WTC11 (cell line): ENCODE data around the gene SCD5. TPM values are rescaled to one million over a fixed set of nuclear protein-coding genes. Genes with fewer than 3 reads are reported as not detected.

ENCODE experiments used
- ATAC-seq: fragments of 200-7000 bp; cut with Tn5 transposase; 2 replicates; pipeline ENCODE4 v1.10.0; 2021; ENCODE audit warnings: mild to moderate bottlenecking, moderate library complexity
- CTCF ChIA-PET: fragments of 300-600 bp; sonication (Branson Sonifier 250); formaldehyde crosslinking; loops from one replicate; lab custom pipeline; 2021; ENCODE audit warnings: antibody characterized with exemption; lab: Charles Lee
- POLR2A ChIA-PET: fragments of 350-600 bp; sonication (Branson Sonifier 250); formaldehyde crosslinking; loops from one replicate; lab custom pipeline; 2021; ENCODE audit warnings: antibody characterized with exemption; lab: Charles Lee
- DNase-seq: peaks from one replicate; pipeline ENCODE4 v3.0.0; 2021; ENCODE audit warnings: low spot score
- H3K27ac Mint-ChIP-seq: 2 replicates; pipeline ENCODE4 v1.8.0; 2021; ENCODE audit warnings: mixed read lengths
- H3K27me3 Mint-ChIP-seq: 2 replicates; pipeline ENCODE4 v1.8.0; 2021; ENCODE audit warnings: low read depth, mild to moderate bottlenecking, moderate library complexity, mixed read lengths
- H3K36me3 Mint-ChIP-seq: 2 replicates; pipeline ENCODE4 v1.8.0; 2021; ENCODE audit warnings: mixed read lengths
- H3K4me1 Mint-ChIP-seq: 2 replicates; pipeline ENCODE4 v1.8.0; 2022; ENCODE audit warnings: mixed read lengths
- H3K4me3 Mint-ChIP-seq: 2 replicates; pipeline ENCODE4 v1.8.0; 2021; ENCODE audit warnings: mild to moderate bottlenecking, moderate library complexity, mixed read lengths
- H3K9me3 Mint-ChIP-seq: 2 replicates; pipeline ENCODE4 v1.8.0; 2021; ENCODE audit warnings: mixed read lengths
- ARID4B ChIP-seq: sonication (generic); formaldehyde crosslinking; IDR thresholded peaks from 2 replicates; pipeline ENCODE4 v1.8.0; 2023; ENCODE audit warnings: missing genetic modification reagents, mild to moderate bottlenecking, borderline replicate concordance
- CBFB ChIP-seq: sonication (generic); formaldehyde crosslinking; IDR thresholded peaks from 2 replicates; pipeline ENCODE4 v1.8.1; 2022; ENCODE audit warnings: mild to moderate bottlenecking, low read depth, missing genetic modification reagents
- CREB1 ChIP-seq: sonication (generic); formaldehyde crosslinking; IDR thresholded peaks from 2 replicates; pipeline ENCODE4 v1.8.0; 2023; ENCODE audit warnings: mild to moderate bottlenecking, missing genetic modification reagents
- CREM ChIP-seq: sonication (generic); formaldehyde crosslinking; IDR thresholded peaks from 2 replicates; pipeline ENCODE4 v1.8.1; 2022; ENCODE audit warnings: mild to moderate bottlenecking, missing genetic modification reagents, moderate library complexity
- FOXJ3 ChIP-seq: sonication (generic); formaldehyde crosslinking; IDR thresholded peaks from 2 replicates; pipeline ENCODE4 v1.9.0; 2021; ENCODE audit warnings: missing genetic modification reagents, mild to moderate bottlenecking, borderline replicate concordance
- GRHL2 ChIP-seq: fragments of 250-450 bp; sonication (Bioruptor Pico); IDR thresholded peaks from 2 replicates; pipeline ENCODE4 v1.8.0; 2022; ENCODE audit warnings: mild to moderate bottlenecking, moderate library complexity; ENCODE audit not compliant: insufficient replicate concordance, severe bottlenecking
- IRF1 ChIP-seq: sonication (generic); formaldehyde crosslinking; IDR thresholded peaks from 2 replicates; pipeline ENCODE4 v1.8.0; 2023; ENCODE audit warnings: missing genetic modification reagents
- PRRX2 ChIP-seq: fragments of 250-450 bp; sonication (Bioruptor Pico); IDR thresholded peaks from 2 replicates; pipeline ENCODE4 v1.8.0; 2021; ENCODE audit warnings: mild to moderate bottlenecking
- RELA ChIP-seq: sonication (generic); formaldehyde crosslinking; IDR thresholded peaks from 2 replicates; pipeline ENCODE4 v1.8.1; 2022; ENCODE audit warnings: missing genetic modification reagents, mild to moderate bottlenecking, borderline replicate concordance
- RORB ChIP-seq: fragments of 250-450 bp; sonication (Bioruptor Pico); IDR thresholded peaks from 2 replicates; pipeline ENCODE4 v1.9.0; 2021; ENCODE audit warnings: mild to moderate bottlenecking
- ZNF219 ChIP-seq: sonication (generic); formaldehyde crosslinking; IDR thresholded peaks from 2 replicates; pipeline ENCODE4 v1.8.0; 2023; ENCODE audit warnings: missing genetic modification reagents, mild to moderate bottlenecking, borderline replicate concordance
- ZNF671 ChIP-seq: fragments of 250-450 bp; sonication (Bioruptor Pico); IDR thresholded peaks from 2 replicates; pipeline ENCODE4 v1.8.0; 2021; ENCODE audit warnings: mild to moderate bottlenecking
- total RNA-seq: library from RNA; stranded (reverse); gene quantifications from 3 replicates; pipeline ENCODE4 v1.2.3, GENCODE V29; 2021
- TF ChIP-seq, protein P1 (sequence below): fragments of 250-450 bp; sonication (Bioruptor Pico); IDR thresholded peaks from 2 replicates; pipeline ENCODE4 v1.8.0; 2021; ENCODE audit warnings: mild to moderate bottlenecking
- TF ChIP-seq, protein P2 (sequence below): fragments of 200-600 bp; IDR thresholded peaks from 2 replicates; pipeline ENCODE4 v1.8.0; 2022; ENCODE audit warnings: antibody characterized with exemption
- TF ChIP-seq, protein P3 (sequence below): sonication (generic); formaldehyde crosslinking; IDR thresholded peaks from 2 replicates; pipeline ENCODE4 v1.8.1; 2023; ENCODE audit warnings: mild to moderate bottlenecking, missing genetic modification reagents
- TF ChIP-seq, protein P4 (sequence below): sonication (generic); formaldehyde crosslinking; IDR thresholded peaks from 2 replicates; pipeline ENCODE4 v1.8.1; 2023; ENCODE audit warnings: mild to moderate bottlenecking, moderate library complexity, missing genetic modification reagents

SCD5 gene
- total RNA-seq, 1 experiment from 2014 or later: 6.3 TPM

DNA sequence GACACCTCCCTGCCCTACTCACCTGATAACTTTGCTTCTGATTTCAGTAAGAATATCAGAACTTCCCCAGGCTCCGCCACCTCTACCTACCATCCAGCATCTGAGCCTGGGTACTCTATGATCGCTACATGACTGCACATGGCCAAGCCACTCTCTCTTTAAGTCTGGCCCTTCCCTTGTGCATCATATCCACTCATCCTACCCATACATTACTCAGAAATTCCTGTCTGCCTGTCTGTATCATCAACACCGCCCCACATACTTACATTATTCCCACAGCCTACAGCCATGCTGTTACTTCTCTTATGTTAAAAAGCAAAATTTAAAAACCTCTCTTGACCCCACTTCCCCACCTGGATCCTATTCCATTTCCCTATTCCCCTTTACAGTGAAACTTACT lies 84.7 kb downstream of the SCD5 start:
- no peak for DNase-seq
- no peaks in the 10 kb centered on the region for H3K27me3 Mint-ChIP-seq
- no peak for ATAC-seq
- no peak overlapping the region for H3K4me3 Mint-ChIP-seq
- H3K9me3 Mint-ChIP-seq: no peaks in the 10 kb centered on the region
- ChIA-PET POLR2A (no interaction called here), CTCF (no interaction called here)
- H3K27ac Mint-ChIP-seq: no peak overlapping the region
- TF ChIP-seq ZNF671 (CRISPR knock-in tag) (no peak), RELA (CRISPR knock-in tag) (no peak), RORB (CRISPR knock-in tag) (no peak), ARID4B (CRISPR knock-in tag) (no peak), CBFB (CRISPR knock-in tag) (no peak), GRHL2 (no peak), FOXJ3 (CRISPR knock-in tag) (no peak), IRF1 (CRISPR knock-in tag) (no peak), CREM (CRISPR knock-in tag) (no peak), ZNF219 (CRISPR knock-in tag) (no peak), CREB1 (CRISPR knock-in tag) (no peak), PRRX2 (CRISPR knock-in tag) (no peak)
- TF ChIP-seq, protein P1, sequence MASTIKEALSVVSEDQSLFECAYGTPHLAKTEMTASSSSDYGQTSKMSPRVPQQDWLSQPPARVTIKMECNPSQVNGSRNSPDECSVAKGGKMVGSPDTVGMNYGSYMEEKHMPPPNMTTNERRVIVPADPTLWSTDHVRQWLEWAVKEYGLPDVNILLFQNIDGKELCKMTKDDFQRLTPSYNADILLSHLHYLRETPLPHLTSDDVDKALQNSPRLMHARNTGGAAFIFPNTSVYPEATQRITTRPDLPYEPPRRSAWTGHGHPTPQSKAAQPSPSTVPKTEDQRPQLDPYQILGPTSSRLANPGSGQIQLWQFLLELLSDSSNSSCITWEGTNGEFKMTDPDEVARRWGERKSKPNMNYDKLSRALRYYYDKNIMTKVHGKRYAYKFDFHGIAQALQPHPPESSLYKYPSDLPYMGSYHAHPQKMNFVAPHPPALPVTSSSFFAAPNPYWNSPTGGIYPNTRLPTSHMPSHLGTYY (CRISPR knock-in tag): no peak
- TF ChIP-seq, protein P2, sequence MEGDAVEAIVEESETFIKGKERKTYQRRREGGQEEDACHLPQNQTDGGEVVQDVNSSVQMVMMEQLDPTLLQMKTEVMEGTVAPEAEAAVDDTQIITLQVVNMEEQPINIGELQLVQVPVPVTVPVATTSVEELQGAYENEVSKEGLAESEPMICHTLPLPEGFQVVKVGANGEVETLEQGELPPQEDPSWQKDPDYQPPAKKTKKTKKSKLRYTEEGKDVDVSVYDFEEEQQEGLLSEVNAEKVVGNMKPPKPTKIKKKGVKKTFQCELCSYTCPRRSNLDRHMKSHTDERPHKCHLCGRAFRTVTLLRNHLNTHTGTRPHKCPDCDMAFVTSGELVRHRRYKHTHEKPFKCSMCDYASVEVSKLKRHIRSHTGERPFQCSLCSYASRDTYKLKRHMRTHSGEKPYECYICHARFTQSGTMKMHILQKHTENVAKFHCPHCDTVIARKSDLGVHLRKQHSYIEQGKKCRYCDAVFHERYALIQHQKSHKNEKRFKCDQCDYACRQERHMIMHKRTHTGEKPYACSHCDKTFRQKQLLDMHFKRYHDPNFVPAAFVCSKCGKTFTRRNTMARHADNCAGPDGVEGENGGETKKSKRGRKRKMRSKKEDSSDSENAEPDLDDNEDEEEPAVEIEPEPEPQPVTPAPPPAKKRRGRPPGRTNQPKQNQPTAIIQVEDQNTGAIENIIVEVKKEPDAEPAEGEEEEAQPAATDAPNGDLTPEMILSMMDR: no peak
- TF ChIP-seq, protein P3, sequence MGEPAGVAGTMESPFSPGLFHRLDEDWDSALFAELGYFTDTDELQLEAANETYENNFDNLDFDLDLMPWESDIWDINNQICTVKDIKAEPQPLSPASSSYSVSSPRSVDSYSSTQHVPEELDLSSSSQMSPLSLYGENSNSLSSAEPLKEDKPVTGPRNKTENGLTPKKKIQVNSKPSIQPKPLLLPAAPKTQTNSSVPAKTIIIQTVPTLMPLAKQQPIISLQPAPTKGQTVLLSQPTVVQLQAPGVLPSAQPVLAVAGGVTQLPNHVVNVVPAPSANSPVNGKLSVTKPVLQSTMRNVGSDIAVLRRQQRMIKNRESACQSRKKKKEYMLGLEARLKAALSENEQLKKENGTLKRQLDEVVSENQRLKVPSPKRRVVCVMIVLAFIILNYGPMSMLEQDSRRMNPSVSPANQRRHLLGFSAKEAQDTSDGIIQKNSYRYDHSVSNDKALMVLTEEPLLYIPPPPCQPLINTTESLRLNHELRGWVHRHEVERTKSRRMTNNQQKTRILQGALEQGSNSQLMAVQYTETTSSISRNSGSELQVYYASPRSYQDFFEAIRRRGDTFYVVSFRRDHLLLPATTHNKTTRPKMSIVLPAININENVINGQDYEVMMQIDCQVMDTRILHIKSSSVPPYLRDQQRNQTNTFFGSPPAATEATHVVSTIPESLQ: no peak
- TF ChIP-seq, protein P4, sequence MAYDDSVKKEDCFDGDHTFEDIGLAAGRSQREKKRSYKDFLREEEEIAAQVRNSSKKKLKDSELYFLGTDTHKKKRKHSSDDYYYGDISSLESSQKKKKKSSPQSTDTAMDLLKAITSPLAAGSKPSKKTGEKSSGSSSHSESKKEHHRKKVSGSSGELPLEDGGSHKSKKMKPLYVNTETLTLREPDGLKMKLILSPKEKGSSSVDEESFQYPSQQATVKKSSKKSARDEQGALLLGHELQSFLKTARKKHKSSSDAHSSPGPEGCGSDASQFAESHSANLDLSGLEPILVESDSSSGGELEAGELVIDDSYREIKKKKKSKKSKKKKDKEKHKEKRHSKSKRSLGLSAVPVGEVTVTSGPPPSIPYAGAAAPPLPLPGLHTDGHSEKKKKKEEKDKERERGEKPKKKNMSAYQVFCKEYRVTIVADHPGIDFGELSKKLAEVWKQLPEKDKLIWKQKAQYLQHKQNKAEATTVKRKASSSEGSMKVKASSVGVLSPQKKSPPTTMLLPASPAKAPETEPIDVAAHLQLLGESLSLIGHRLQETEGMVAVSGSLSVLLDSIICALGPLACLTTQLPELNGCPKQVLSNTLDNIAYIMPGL (CRISPR knock-in tag): no peak
- no peaks in the 10 kb centered on the region for H3K36me3 Mint-ChIP-seq
- H3K4me1 Mint-ChIP-seq: peaks cover 9% of the 10 kb centered on the region
